SK-N-MC (cell line): Measurements from ENCODE around the gene WIF1.

Source experiments
- EZH2 ChIP-seq: fragments of 200-600 bp; sonication (generic); IDR thresholded peaks from one replicate; pipeline ENCODE4 v1.6.1; 2017; ENCODE audit warnings: antibody characterized with exemption
- POLR2AphosphoS5 ChIP-seq: IDR thresholded peaks from 2 replicates; pipeline ENCODE4 v1.6.1; 2012; ENCODE audit warnings: mild to moderate bottlenecking, low read depth, low read length, borderline replicate concordance

- TF ChIP-seq EZH2 (no peak), POLR2AphosphoS5 (no peak)
Measured at GRCh38 chr12:65016881-65017650, 104.0 kb downstream of the WIF1 start.
